H1 (cell line): ENCODE results near the gene QSOX2. TPM values are rescaled to one million over a fixed set of nuclear protein-coding genes. Genes with fewer than 3 reads are reported as not detected.

Experiments used
- ASH2L ChIP-seq: fragments of 200-600, 300-600 bp; sonication (generic); IDR thresholded peaks from one replicate; pipeline ENCODE4 v1.7.1; 2017; ENCODE audit warnings: low read length
- CTBP2 ChIP-seq: IDR thresholded peaks from 2 replicates; pipeline ENCODE4 v1.7.0; 2011; ENCODE audit warnings: borderline replicate concordance, mild to moderate bottlenecking, moderate library complexity, mixed read lengths, low read length; ENCODE audit not compliant: insufficient read depth, insufficient read length
- EGR1 ChIP-seq: IDR thresholded peaks from 2 replicates; pipeline ENCODE4 v1.6.1; 2011; ENCODE audit warnings: low read depth, low read length, borderline replicate concordance
- EZH2 ChIP-seq: fragments of 200-600 bp; sonication (generic); IDR thresholded peaks from 2 replicates; pipeline ENCODE4 v1.7.1; 2012; ENCODE audit warnings: low read depth, mild to moderate bottlenecking, moderate library complexity, low read length, inconsistent platforms; ENCODE audit not compliant: severe bottlenecking
- HDAC2 ChIP-seq, 2 experiments: fragments of 300-600 bp in 1 of 2; sonication (generic) in 1 of 2; IDR thresholded peaks; 2 replicates each; pipeline ENCODE4 v1.6.1; 2011 to 2012; ENCODE audit warnings: low read depth in 2 of 2, low read length in 2 of 2, mild to moderate bottlenecking in 2 of 2, moderate library complexity in 2 of 2, borderline replicate concordance in 1 of 2, inconsistent platforms in 1 of 2
- KDM4A ChIP-seq: IDR thresholded peaks from one replicate; pipeline ENCODE4 v1.7.1; 2012; ENCODE audit warnings: low read depth, mild to moderate bottlenecking, moderate library complexity, low read length, inconsistent platforms; ENCODE audit not compliant: severe bottlenecking
- RNF2 ChIP-seq: fragments of 200-900, 300-1000 bp; sonication (generic); IDR thresholded peaks from 2 replicates; pipeline ENCODE4 v1.7.1; 2016; ENCODE audit warnings: borderline replicate concordance, low read depth, mild to moderate bottlenecking, antibody characterized with exemption, low read length; ENCODE audit not compliant: poor library complexity, severe bottlenecking; ENCODE audit errors: missing control alignments
- SRF ChIP-seq: IDR thresholded peaks from 2 replicates; pipeline ENCODE4 v1.6.1; 2011; ENCODE audit warnings: mild to moderate bottlenecking, low read depth, low read length, moderate library complexity
- USF2 ChIP-seq: IDR thresholded peaks from 2 replicates; pipeline ENCODE4 v1.6.1; 2011; ENCODE audit warnings: low read length, improper control_type of control experiment
- polyA plus RNA-seq, 7 experiments: library from polyadenylated mRNA; depleted of rRNA in 3 of 7; stranded (reverse) in 5 of 7; unstranded in 2 of 7; fragments of >200 nt in 5 of 7; fragments of 200-250 nt in 2 of 7; gene quantifications; 1 replicate in 5 of 7; 2 replicates in 1 of 7; 4 replicates in 1 of 7; pipeline versions ENCODE4 v1.2.1 to v1.2.3, GENCODE V29; 2011 to 2013; ENCODE audit warnings: missing spikeins in 2 of 7, mixed read lengths in 2 of 7
- total RNA-seq: library from RNA; stranded (reverse); fragmentation: NEBNext Ultra II Directional; extraction: Animal tissue kit (Norgen Biotek cat#: 25700); gene quantifications from 2 replicates; pipeline ENCODE4 v1.2.1, GENCODE V29; 2021

QSOX2 gene
- total and polyA plus RNA-seq, 2 of the 8 experiments (the other 6 are each of a cell fraction or from before 2014, with no cell fraction given), result 18.0 to 28.6 TPM

GRCh38 chr9:136199391-136200288 is 46.0 kb downstream of the QSOX2 start (continued):
- TF ChIP-seq CTBP2 (peak; percentile 12), KDM4A (peak; percentile 15), USF2 (no peak), SRF (no peak), ASH2L (peak; percentile 29), HDAC2 (IDR thresholded peaks at IDR 0.05; ENCODE audit: borderline replicate concordance in 1 of 2, low read depth in 2 of 2, low read length in 2 of 2) (no peak), RNF2 (peak; percentile 99), EZH2 (peak; percentile 98), EGR1 (peak; percentile 27; the same call in 1 of the 2 replicates)
- TF ChIP-seq, all 59 proteins: peak for 9
